Measurements from ENCODE around the gene SYT5. TPM values are rescaled to one million over a fixed set of nuclear protein-coding genes. Genes with fewer than 3 reads are reported as not detected.

Gene SYT5
- total and polyA plus RNA-seq, 2 of the 13 experiments (the other 11 are each of a cell fraction or from before 2014, with no cell fraction given) = not detected

DNA sequence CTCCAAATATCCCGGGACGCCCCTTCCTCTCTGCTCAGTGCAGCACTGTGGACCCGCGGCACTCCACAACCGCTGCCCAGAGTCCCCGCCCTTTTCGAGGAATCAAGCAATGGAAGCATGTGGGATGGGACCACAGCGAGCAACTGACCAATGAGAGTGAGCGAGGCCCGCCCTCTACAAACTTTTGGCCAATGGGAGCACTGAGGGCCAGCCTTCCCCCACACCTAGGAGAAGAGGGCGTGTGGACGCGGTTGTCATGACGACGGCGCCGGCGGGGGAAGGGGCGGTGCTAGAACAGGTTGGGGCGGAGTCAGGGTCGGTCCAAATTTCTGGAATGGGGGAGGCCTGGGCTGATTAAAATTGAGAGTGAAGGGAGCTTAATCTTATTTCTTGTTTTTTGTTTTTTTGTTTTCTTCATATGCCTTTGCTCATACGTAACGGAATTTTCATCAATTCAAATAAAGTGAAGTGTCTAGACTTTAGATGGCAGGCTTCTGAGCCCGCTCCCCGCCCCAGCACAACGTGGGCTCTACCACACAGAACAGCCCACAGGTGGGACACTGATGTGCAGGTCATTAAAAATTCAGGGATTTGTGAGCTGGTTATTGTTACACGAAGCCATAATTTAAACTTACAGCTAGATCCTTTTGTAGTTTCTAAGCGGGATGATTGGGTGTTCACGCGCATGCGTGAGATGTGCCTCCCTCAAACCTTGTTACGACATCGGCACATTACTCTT lies 13.4 kb downstream of the SYT5 start, which contains the start of gene DNAAF3 (continued):
- TF ChIP-seq, protein P1, sequence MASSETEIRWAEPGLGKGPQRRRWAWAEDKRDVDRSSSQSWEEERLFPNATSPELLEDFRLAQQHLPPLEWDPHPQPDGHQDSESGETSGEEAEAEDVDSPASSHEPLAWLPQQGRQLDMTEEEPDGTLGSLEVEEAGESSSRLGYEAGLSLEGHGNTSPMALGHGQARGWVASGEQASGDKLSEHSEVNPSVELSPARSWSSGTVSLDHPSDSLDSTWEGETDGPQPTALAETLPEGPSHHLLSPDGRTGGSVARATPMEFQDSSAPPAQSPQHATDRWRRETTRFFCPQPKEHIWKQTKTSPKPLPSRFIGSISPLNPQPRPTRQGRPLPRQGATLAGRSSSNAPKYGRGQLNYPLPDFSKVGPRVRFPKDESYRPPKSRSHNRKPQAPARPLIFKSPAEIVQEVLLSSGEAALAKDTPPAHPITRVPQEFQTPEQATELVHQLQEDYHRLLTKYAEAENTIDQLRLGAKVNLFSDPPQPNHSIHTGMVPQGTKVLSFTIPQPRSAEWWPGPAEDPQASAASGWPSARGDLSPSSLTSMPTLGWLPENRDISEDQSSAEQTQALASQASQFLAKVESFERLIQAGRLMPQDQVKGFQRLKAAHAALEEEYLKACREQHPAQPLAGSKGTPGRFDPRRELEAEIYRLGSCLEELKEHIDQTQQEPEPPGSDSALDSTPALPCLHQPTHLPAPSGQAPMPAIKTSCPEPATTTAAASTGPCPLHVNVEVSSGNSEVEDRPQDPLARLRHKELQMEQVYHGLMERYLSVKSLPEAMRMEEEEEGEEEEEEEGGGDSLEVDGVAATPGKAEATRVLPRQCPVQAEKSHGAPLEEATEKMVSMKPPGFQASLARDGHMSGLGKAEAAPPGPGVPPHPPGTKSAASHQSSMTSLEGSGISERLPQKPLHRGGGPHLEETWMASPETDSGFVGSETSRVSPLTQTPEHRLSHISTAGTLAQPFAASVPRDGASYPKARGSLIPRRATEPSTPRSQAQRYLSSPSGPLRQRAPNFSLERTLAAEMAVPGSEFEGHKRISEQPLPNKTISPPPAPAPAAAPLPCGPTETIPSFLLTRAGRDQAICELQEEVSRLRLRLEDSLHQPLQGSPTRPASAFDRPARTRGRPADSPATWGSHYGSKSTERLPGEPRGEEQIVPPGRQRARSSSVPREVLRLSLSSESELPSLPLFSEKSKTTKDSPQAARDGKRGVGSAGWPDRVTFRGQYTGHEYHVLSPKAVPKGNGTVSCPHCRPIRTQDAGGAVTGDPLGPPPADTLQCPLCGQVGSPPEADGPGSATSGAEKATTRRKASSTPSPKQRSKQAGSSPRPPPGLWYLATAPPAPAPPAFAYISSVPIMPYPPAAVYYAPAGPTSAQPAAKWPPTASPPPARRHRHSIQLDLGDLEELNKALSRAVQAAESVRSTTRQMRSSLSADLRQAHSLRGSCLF (CRISPR knock-in tag; IDR thresholded peaks at IDR 0.05; ENCODE audit: borderline replicate concordance) = no peak
- no peak for TF ChIP-seq ELF4 (CRISPR knock-in tag; IDR thresholded peaks at IDR 0.05; ENCODE audit: borderline replicate concordance)
- TF ChIP-seq ZNF136 (CRISPR knock-in tag; IDR thresholded peaks at IDR 0.05; ENCODE audit: low read depth) = no peak
- TF ChIP-seq KDM2A (CRISPR knock-in tag; IDR thresholded peaks at IDR 0.05; ENCODE audit: borderline replicate concordance, low read depth) = no peak; the same call in 1 of the 2 replicates
- TF ChIP-seq ZNF570 (CRISPR knock-in tag; IDR thresholded peaks at IDR 0.05; ENCODE audit: borderline replicate concordance) = no peak
- TF ChIP-seq, protein P2, sequence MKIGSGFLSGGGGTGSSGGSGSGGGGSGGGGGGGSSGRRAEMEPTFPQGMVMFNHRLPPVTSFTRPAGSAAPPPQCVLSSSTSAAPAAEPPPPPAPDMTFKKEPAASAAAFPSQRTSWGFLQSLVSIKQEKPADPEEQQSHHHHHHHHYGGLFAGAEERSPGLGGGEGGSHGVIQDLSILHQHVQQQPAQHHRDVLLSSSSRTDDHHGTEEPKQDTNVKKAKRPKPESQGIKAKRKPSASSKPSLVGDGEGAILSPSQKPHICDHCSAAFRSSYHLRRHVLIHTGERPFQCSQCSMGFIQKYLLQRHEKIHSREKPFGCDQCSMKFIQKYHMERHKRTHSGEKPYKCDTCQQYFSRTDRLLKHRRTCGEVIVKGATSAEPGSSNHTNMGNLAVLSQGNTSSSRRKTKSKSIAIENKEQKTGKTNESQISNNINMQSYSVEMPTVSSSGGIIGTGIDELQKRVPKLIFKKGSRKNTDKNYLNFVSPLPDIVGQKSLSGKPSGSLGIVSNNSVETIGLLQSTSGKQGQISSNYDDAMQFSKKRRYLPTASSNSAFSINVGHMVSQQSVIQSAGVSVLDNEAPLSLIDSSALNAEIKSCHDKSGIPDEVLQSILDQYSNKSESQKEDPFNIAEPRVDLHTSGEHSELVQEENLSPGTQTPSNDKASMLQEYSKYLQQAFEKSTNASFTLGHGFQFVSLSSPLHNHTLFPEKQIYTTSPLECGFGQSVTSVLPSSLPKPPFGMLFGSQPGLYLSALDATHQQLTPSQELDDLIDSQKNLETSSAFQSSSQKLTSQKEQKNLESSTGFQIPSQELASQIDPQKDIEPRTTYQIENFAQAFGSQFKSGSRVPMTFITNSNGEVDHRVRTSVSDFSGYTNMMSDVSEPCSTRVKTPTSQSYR (CRISPR knock-in tag; IDR thresholded peaks at IDR 0.05; ENCODE audit: borderline replicate concordance) = 0 out of 2 replicates have a peak, but pooled peaks have one; percentile 52
- no peak for TF ChIP-seq TBP (CRISPR knock-in tag; IDR thresholded peaks at IDR 0.05)
- TF ChIP-seq, protein P3, sequence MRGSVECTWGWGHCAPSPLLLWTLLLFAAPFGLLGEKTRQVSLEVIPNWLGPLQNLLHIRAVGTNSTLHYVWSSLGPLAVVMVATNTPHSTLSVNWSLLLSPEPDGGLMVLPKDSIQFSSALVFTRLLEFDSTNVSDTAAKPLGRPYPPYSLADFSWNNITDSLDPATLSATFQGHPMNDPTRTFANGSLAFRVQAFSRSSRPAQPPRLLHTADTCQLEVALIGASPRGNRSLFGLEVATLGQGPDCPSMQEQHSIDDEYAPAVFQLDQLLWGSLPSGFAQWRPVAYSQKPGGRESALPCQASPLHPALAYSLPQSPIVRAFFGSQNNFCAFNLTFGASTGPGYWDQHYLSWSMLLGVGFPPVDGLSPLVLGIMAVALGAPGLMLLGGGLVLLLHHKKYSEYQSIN (CRISPR knock-in tag; IDR thresholded peaks at IDR 0.05; ENCODE audit: borderline replicate concordance) = no peak
- TF ChIP-seq TEAD2 (CRISPR knock-in tag; IDR thresholded peaks at IDR 0.05) = no peak
- TF ChIP-seq, protein P4, sequence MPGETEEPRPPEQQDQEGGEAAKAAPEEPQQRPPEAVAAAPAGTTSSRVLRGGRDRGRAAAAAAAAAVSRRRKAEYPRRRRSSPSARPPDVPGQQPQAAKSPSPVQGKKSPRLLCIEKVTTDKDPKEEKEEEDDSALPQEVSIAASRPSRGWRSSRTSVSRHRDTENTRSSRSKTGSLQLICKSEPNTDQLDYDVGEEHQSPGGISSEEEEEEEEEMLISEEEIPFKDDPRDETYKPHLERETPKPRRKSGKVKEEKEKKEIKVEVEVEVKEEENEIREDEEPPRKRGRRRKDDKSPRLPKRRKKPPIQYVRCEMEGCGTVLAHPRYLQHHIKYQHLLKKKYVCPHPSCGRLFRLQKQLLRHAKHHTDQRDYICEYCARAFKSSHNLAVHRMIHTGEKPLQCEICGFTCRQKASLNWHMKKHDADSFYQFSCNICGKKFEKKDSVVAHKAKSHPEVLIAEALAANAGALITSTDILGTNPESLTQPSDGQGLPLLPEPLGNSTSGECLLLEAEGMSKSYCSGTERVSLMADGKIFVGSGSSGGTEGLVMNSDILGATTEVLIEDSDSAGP (CRISPR knock-in tag; IDR thresholded peaks at IDR 0.05; ENCODE audit: borderline replicate concordance) = no peak
- TF ChIP-seq FOXP1 (IDR thresholded peaks at IDR 0.05) = no peak
- TF ChIP-seq FOXP1 (CRISPR knock-in tag; IDR thresholded peaks at IDR 0.05) = no peak
- TF ChIP-seq, protein P5, sequence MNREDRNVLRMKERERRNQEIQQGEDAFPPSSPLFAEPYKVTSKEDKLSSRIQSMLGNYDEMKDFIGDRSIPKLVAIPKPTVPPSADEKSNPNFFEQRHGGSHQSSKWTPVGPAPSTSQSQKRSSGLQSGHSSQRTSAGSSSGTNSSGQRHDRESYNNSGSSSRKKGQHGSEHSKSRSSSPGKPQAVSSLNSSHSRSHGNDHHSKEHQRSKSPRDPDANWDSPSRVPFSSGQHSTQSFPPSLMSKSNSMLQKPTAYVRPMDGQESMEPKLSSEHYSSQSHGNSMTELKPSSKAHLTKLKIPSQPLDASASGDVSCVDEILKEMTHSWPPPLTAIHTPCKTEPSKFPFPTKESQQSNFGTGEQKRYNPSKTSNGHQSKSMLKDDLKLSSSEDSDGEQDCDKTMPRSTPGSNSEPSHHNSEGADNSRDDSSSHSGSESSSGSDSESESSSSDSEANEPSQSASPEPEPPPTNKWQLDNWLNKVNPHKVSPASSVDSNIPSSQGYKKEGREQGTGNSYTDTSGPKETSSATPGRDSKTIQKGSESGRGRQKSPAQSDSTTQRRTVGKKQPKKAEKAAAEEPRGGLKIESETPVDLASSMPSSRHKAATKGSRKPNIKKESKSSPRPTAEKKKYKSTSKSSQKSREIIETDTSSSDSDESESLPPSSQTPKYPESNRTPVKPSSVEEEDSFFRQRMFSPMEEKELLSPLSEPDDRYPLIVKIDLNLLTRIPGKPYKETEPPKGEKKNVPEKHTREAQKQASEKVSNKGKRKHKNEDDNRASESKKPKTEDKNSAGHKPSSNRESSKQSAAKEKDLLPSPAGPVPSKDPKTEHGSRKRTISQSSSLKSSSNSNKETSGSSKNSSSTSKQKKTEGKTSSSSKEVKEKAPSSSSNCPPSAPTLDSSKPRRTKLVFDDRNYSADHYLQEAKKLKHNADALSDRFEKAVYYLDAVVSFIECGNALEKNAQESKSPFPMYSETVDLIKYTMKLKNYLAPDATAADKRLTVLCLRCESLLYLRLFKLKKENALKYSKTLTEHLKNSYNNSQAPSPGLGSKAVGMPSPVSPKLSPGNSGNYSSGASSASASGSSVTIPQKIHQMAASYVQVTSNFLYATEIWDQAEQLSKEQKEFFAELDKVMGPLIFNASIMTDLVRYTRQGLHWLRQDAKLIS (CRISPR knock-in tag; IDR thresholded peaks at IDR 0.05) = no peak
- TF ChIP-seq ZNF34 (CRISPR knock-in tag; IDR thresholded peaks at IDR 0.05; ENCODE audit: borderline replicate concordance) = no peak
